Measurements from ENCODE around the gene DGLUCY.
A peak's percentile ranks its signal among the peaks of the same experiment; 100 is the strongest.
"Not testable (repeated sequence)": the region's sequence is repeated elsewhere in the genome, so short reads cannot be mapped to it uniquely, and the experiment has no call there.

The DGLUCY gene

GRCh38 chr14:91173221-91173670 is 59.4 kb downstream of the DGLUCY start:
- CTCF ChIA-PET, result interaction anchor here (0.6 to 4.8 kb wide), 35 partner anchors 10 to 702 kb away, joined by 3 to 30 read pairs (median 4); partner anchors contain the start of gene RPS6KA5

GRCh38 chr14:91173904-91174303 is 60.0 kb downstream of the DGLUCY start:
- DNase-seq (ENCODE audit: low spot score), result no peak
- ChIA-PET CTCF (interaction anchor here (0.6 to 4.8 kb wide), 8 partner anchors 10 to 873 kb away, joined by 3 to 30 read pairs (median 4); no protein-coding TSS in a partner anchor), POLR2A (ENCODE audit: low non-redundant PET) (no interaction called here)
- no peak overlapping the region for H3K27ac ChIP-seq
- TF ChIP-seq CTCF (conservative IDR thresholded peaks at IDR 0.05; ENCODE audit: low read depth), result no peak

More at GRCh38 chr14:91173221-91173670, 59.4 kb downstream of the DGLUCY start:
- peak; percentile 87 for TF ChIP-seq CTCF (conservative IDR thresholded peaks at IDR 0.05; ENCODE audit: low read depth)
- no peak overlapping the region for H3K27ac ChIP-seq
- peak; percentile 73 for DNase-seq (ENCODE audit: low spot score)
- POLR2A ChIA-PET (ENCODE audit: low non-redundant PET), result no interaction called here

GRCh38 chr14:91175291-91176201 is 61.7 kb downstream of the DGLUCY start:
- POLR2A ChIA-PET (ENCODE audit: low non-redundant PET), result no interaction called here
- no peak for TF ChIP-seq CTCF (conservative IDR thresholded peaks at IDR 0.05; ENCODE audit: low read depth)
- DNase-seq (ENCODE audit: low spot score), result no peak
- H3K27ac ChIP-seq, result peak overlapping the region; percentile 51; the same call in 1 of the 2 replicates
- CTCF ChIA-PET, result interaction anchor here (1.3 to 4.8 kb wide), 2 partner anchors 273 to 279 kb away, joined by 3 to 30 read pairs; no protein-coding TSS in a partner anchor

- peak; percentile 67 for DNase-seq (ENCODE audit: low spot score)
- peak; percentile 87 for TF ChIP-seq CTCF (conservative IDR thresholded peaks at IDR 0.05; ENCODE audit: low read depth)
- POLR2A ChIA-PET (ENCODE audit: low non-redundant PET), result no interaction called here
Measured at GRCh38 chr14:91177073-91178034, 63.5 kb downstream of the DGLUCY start.

GRCh38 chr14:91180611-91181010 is 66.7 kb downstream of the DGLUCY start:
- ChIA-PET POLR2A (ENCODE audit: low non-redundant PET) (no interaction called here), CTCF (no interaction called here)

More at GRCh38 chr14:91177073-91178034, 63.5 kb downstream of the DGLUCY start:
- CTCF ChIA-PET, result interaction anchor here (0.5 to 2.1 kb wide), 26 partner anchors 9 to 749 kb away, joined by 3 to 40 read pairs (median 4); no protein-coding TSS in a partner anchor
- H3K27ac ChIP-seq, result peak overlapping the region; percentile 51

GRCh38 chr14:91182753-91183152 is 68.9 kb downstream of the DGLUCY start:
- H3K27ac ChIP-seq; POLR2A ChIA-PET (ENCODE audit: low non-redundant PET); DNase-seq (ENCODE audit: low spot score): not testable (repeated sequence)
- CTCF ChIA-PET, result interaction anchor here (0.5 to 1.5 kb wide), 2 partner anchors 10 to 279 kb away, joined by 3 to 5 read pairs; no protein-coding TSS in a partner anchor

More at GRCh38 chr14:91180611-91181010, 66.7 kb downstream of the DGLUCY start:
- no peak for DNase-seq (ENCODE audit: low spot score)
- no peak for TF ChIP-seq CTCF (conservative IDR thresholded peaks at IDR 0.05; ENCODE audit: low read depth)
- H3K27ac ChIP-seq, result no peak overlapping the region

Measured in RWPE1 (cell line).